Measurements from ENCODE around the gene PTPRH. TPM values are rescaled to one million over a fixed set of nuclear protein-coding genes. Genes with fewer than 3 reads are reported as not detected.

The PTPRH gene, protein sequence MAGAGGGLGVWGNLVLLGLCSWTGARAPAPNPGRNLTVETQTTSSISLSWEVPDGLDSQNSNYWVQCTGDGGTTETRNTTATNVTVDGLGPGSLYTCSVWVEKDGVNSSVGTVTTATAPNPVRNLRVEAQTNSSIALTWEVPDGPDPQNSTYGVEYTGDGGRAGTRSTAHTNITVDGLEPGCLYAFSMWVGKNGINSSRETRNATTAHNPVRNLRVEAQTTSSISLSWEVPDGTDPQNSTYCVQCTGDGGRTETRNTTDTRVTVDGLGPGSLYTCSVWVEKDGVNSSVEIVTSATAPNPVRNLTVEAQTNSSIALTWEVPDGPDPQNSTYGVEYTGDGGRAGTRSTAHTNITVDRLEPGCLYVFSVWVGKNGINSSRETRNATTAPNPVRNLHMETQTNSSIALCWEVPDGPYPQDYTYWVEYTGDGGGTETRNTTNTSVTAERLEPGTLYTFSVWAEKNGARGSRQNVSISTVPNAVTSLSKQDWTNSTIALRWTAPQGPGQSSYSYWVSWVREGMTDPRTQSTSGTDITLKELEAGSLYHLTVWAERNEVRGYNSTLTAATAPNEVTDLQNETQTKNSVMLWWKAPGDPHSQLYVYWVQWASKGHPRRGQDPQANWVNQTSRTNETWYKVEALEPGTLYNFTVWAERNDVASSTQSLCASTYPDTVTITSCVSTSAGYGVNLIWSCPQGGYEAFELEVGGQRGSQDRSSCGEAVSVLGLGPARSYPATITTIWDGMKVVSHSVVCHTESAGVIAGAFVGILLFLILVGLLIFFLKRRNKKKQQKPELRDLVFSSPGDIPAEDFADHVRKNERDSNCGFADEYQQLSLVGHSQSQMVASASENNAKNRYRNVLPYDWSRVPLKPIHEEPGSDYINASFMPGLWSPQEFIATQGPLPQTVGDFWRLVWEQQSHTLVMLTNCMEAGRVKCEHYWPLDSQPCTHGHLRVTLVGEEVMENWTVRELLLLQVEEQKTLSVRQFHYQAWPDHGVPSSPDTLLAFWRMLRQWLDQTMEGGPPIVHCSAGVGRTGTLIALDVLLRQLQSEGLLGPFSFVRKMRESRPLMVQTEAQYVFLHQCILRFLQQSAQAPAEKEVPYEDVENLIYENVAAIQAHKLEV
- total RNA-seq: 0.74 and 1.0 TPM in 2 replicates

GRCh38 chr19:55208880-55209692 lies at the start of gene PTPRH:
TSS of gene PTPRH (minus strand) at chr19:55209501. CDS start at chr19:55209433, 68 bp downstream.

GRCh38 chr19:55228403-55229031 lies 19.2 kb upstream of the PTPRH start, which contains the start of gene TMEM86B:
TSS of gene TMEM86B (minus strand) at chr19:55228763. CDS start at chr19:55228741, 22 bp downstream.

DNA sequence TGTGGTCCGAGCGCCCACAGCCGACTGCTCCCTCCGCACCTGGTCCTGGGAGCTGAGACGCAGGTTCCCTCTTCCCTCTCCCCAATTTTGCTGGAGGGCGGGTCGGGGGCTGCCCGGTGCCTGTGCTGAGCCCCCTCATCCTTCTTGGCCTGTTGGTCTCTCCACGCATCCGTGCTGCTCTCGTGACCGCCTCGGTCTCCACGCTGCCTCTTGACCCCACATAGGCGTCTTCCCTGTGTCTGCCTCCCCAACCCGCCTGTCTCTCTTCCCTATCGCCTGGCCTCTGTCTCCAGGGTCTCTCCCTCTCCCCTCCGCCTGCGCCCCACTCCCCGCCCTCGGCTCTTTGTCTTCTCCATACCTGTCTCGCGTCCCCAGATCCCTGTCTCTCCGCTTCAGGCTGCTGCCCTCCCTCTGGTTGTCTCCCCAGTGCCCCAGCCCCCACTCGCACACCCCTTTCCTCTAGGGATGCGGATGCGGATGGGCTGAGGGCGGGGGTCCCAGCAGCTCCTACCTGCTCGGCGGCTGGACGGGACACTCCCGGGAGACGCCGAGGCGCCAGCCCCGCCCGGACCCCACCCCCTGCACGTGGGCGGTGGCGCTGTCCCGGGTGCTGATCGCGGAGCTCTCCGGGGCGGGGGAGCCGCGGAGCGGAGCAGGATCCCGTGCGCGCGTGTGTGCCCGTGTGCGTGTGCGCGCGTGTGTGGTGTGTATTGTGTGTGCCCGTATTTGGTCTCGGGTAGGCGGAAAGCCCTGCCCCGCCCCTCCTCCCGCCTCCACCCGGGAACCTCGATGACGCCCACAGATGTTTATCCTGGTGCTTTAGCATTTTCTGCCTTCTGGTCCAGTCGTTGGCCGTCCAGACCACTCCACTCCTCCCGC lies 29.5 kb downstream of the PTPRH start, which contains the start of gene SYT5:
Gene SYT5 (minus strand): TSS at position 684 of the 879 bp plus-strand sequence. CDS start 1,248 bp downstream, outside the sequence.

DNA sequence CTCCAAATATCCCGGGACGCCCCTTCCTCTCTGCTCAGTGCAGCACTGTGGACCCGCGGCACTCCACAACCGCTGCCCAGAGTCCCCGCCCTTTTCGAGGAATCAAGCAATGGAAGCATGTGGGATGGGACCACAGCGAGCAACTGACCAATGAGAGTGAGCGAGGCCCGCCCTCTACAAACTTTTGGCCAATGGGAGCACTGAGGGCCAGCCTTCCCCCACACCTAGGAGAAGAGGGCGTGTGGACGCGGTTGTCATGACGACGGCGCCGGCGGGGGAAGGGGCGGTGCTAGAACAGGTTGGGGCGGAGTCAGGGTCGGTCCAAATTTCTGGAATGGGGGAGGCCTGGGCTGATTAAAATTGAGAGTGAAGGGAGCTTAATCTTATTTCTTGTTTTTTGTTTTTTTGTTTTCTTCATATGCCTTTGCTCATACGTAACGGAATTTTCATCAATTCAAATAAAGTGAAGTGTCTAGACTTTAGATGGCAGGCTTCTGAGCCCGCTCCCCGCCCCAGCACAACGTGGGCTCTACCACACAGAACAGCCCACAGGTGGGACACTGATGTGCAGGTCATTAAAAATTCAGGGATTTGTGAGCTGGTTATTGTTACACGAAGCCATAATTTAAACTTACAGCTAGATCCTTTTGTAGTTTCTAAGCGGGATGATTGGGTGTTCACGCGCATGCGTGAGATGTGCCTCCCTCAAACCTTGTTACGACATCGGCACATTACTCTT lies 42.6 kb downstream of the PTPRH start, which contains the start of gene DNAAF3:
Gene DNAAF3 (minus strand): TSS at position 84 of the 739 bp plus-strand sequence. CDS start 200 bp downstream, outside the sequence.

DNA sequence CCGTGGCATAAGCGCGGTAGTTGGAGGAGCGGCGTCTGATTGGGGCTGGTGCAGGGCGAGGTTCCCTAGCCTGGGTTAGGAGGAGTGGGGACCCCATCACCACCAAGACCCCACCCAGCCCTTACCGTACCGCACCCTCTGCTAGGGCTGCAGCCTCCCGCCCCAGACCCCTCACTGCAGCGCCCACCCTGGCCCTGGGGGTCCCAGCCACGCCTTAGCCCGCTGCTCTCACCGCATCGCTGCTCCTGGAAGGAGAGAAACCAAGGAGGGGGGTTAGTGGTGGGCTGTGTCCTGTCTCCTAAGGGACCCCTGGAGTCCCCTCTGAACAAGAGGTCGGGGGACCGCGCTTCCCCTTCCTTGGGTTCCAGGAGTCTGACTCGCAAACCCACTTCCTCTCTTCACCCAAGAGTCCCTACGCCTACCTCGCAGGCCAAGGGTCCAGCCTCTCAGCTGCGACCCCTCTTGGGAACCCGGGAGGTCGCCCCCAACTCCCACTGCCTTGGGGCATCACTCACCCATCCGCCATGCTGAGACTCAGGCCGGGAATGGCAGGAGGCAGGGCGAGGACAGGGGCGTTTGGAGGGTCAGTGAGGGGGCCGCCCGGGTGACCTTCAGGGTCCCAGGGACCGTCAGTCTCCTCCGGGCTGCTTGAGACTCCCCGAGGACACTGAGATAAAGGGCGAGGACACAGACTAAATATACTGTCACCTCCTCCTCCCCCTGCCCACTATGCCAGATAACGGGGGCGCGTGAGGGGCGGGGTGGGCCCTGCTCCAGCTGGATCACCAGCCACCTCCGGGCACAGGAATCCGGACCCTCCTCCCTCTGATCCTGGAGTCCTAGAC lies 52.0 kb downstream of the PTPRH start, which contains the start of gene TNNI3:
Gene TNNI3 (minus strand): TSS at position 669 of the 845 bp plus-strand sequence. CDS start 143 bp downstream, at position 526.

DNA sequence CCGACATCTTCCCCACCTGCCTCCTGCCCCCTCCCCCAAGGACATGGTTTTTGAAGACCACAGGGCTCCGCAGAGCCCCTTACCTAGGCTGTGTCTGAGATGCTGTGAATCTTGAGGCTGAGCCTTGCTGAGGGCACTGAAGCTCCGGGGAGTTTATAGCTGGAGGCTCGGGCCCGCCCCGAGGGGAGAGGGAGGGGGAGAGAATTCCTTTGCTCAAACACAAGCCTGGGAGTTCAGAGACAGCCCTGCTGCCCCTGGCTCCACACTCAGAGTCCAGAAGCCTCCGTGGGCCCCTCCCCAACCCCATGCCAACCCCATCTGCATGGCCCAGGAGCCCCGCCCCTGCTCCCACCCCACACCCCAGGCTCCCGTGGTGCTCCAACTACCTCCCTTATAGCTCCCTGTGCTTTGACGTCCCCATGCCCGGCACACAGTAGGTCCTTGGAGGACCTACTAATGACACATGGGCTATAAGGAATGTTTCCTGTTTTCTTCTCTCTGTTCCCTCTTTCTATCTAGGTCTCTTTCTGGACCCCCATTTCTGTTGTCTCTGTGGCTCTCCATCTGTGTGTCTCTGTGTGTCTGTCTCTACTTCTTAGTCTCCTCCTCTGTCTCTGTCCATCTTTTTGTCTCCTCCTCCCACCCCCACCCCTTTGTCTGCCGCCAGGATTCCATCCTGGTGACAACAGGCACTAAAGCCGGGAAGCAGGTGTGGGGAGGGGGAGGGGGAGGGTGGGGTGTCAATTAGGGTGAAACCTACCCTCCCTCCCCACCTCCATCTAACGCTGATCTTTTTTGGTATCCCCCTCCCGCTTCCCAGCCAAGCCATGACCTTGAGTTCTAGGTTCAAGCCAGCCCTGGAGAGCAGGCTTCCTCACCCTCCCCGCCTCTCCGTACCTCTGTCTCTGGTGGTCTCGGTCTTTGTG lies 60.0 kb downstream of the PTPRH start, which contains the start of gene TNNT1:
Gene TNNT1 (minus strand): TSS at position 129 of the 926 bp plus-strand sequence. CDS start 2,049 bp downstream, outside the sequence.

Other genes with a start within 250 kb of the PTPRH start
- gene NLRP2, start 243.1 kb downstream of the PTPRH start, total RNA-seq: under 0.01 and 0.34 TPM in 2 replicates
- not detected in 2 replicates for gene GP6, start 171.2 kb downstream of the PTPRH start, total RNA-seq
- 6.4 and 8.4 TPM in 2 replicates for gene RDH13, start 146.4 kb downstream of the PTPRH start, total RNA-seq
- gene EPS8L1, start 133.6 kb downstream of the PTPRH start, total RNA-seq: 4.9 and 5.9 TPM in 2 replicates
- gene PPP1R12C, start 91.9 kb downstream of the PTPRH start, total RNA-seq: 55.5 and 57.8 TPM in 2 replicates
- gene TNNT1, start 60.3 kb downstream of the PTPRH start, total RNA-seq: 0.34 and 0.89 TPM in 2 replicates
- not detected in 2 replicates for gene TNNI3, start 51.8 kb downstream of the PTPRH start, total RNA-seq
- gene DNAAF3, start 42.9 kb downstream of the PTPRH start, total RNA-seq: 0.15 and 0.34 TPM in 2 replicates
- not detected in 2 replicates for gene SYT5, start 29.2 kb downstream of the PTPRH start, total RNA-seq
- gene TMEM86B, start 19.3 kb upstream of the PTPRH start, total RNA-seq: 0.84 and 1.2 TPM in 2 replicates
- 30.8 and 31.7 TPM in 2 replicates for gene PPP6R1, start 49.5 kb upstream of the PTPRH start, total RNA-seq
- gene HSPBP1, start 70.6 kb upstream of the PTPRH start, total RNA-seq: 51.3 and 58.7 TPM in 2 replicates
- 4.9 and 5.8 TPM in 2 replicates for gene BRSK1, start 74.5 kb upstream of the PTPRH start, total RNA-seq
- gene TMEM150B, start 115.8 kb upstream of the PTPRH start, total RNA-seq: not detected in 2 replicates
- 5.5 and 7.4 TPM in 2 replicates for gene KMT5C, start 130.4 kb upstream of the PTPRH start, total RNA-seq
- gene COX6B2, start 145.2 kb upstream of the PTPRH start, total RNA-seq: 0.30 TPM in 1 of 2 replicates, not detected in the other
- not detected in 2 replicates for gene GARIN5B, start 153.8 kb upstream of the PTPRH start, total RNA-seq
- 2.4 and 10.4 TPM in 2 replicates for gene IL11, start 161.0 kb upstream of the PTPRH start, total RNA-seq
- not detected in 2 replicates for gene TMEM190, start 167.3 kb upstream of the PTPRH start, total RNA-seq
- gene TMEM238, start 174.8 kb upstream of the PTPRH start, total RNA-seq: 0.17 and 1.8 TPM in 2 replicates
- 462 and 817 TPM in 2 replicates for gene RPL28, start 176.4 kb upstream of the PTPRH start, total RNA-seq
- 249 and 263 TPM in 2 replicates for gene UBE2S, start 198.3 kb upstream of the PTPRH start, total RNA-seq
- not detected in 2 replicates for gene SHISA7, start 233.8 kb upstream of the PTPRH start, total RNA-seq